HG02943 (cell line): ENCODE measurements around the gene WNT16.
A peak's percentile ranks its signal among the peaks of the same experiment; 100 is the strongest.

Experiments
- ATAC-seq: cut with Tn5 transposase; IDR thresholded peaks from one replicate; pipeline ENCODE4 v1.9.1; 2021; ENCODE audit warnings: mild to moderate bottlenecking, low read depth, moderate library complexity; ENCODE audit not compliant: unreplicated experiment

Gene WNT16

DNA sequence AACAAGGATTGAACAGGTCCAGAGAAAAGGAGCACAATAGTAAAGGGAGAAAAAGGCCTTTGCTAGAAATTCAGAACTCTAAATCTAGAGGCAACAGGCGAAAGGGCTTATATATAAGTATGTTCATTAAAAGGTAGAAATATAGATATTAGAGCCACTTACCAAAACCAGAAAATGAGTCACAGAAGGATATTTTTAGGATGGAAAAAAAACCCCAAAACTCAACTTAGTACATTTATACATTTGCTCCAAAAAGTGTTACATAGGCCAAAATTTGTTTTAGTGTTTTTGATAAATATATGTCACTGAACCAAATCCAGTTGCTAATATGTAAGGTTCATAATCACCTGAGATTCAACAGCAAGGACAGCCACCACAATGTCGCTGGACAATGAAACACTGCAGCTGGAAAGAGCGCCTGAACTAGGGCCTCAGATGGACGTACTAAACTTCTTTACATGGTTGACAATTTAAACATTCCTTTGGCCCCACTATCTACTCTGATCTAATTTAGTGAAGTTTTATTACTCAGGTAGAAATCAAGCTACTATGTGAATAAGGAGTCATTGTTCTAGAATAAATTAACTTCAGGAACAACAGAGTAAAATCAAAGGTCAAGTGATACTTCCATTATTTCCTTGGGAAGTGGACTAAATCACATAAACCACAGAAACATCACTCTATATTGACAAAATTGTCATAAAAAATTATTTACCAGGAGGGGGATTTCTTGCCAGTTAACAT lies 56.4 kb downstream of the WNT16 start:
- no peak for ATAC-seq

GRCh38 chr7:121385800-121386179 lies 57.0 kb downstream of the WNT16 start:
- peak; percentile 98 for ATAC-seq

- no peak for ATAC-seq
These were observed 60.1 kb downstream of the WNT16 start for GRCh38 chr7:121388950-121389349.

GRCh38 chr7:121390109-121390508 lies 61.3 kb downstream of the WNT16 start:
- no peak for ATAC-seq

DNA sequence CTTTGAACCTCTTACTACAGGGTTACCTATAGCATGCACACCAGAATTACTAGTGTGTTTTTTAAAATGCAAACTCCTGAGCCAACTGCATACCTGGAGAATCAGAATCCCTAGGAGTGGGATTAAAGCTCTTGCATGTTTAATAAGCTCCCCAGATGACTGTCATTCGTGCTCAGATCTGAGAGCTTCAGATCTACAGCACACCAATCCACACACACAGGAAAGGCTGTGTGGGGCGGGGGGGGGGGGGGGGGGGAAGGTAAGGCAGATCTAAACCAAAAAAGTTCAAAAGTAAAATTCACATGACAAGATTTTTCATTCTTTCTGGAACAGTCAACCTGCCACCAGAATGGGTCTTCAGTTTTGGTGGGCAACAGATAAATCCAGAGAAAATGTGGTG lies 61.8 kb downstream of the WNT16 start:
- ATAC-seq, result no peak
